Left ventricle myocardium inferior (tissue), 1 donor: ENCODE results near the gene PILRA. TPM values are rescaled to one million over a fixed set of nuclear protein-coding genes. Genes with fewer than 3 reads are reported as not detected.
"Not testable (repeated sequence)": the region's sequence is repeated elsewhere in the genome, so short reads cannot be mapped to it uniquely, and the experiment has no call there.

Source experiments
- DNase-seq: peaks from one replicate; pipeline ENCODE4 v3.0.0-alpha.2; 2020
- H3K27ac ChIP-seq: fragments of 200-600 bp; replicated peaks from 2 replicates; pipeline ENCODE4 v1.8.0; 2021
- H3K27me3 ChIP-seq: fragments of 200-600 bp; 2 replicates; pipeline ENCODE4 v1.8.0; 2021; ENCODE audit warnings: low read depth
- H3K36me3 ChIP-seq: fragments of 200-600 bp; 2 replicates; pipeline ENCODE4 v1.8.0; 2021
- H3K4me1 ChIP-seq: fragments of 200-600 bp; 2 replicates; pipeline ENCODE4 v1.8.0; 2021
- H3K4me3 ChIP-seq: fragments of 200-600 bp; 2 replicates; pipeline ENCODE4 v1.8.0; 2021; ENCODE audit warnings: mild to moderate bottlenecking, moderate library complexity
- H3K9me3 ChIP-seq: fragments of 200-600 bp; replicated peaks from 2 replicates; pipeline ENCODE4 v1.8.0; 2021
- CTCF ChIP-seq: fragments of 200-600 bp; IDR thresholded peaks from 2 replicates; pipeline ENCODE4 v1.8.0; 2021; ENCODE audit warnings: antibody characterized with exemption, mild to moderate bottlenecking, borderline replicate concordance
- intact Hi-C: fragments of 100-400 bp; cut with micrococcal nuclease; formaldehyde crosslinking; loops from one replicate; pipeline ENCODE4 v1.11.0; 2022
- total RNA-seq: library from RNA; stranded (reverse); fragmentation: NEBNext Ultra II Directional; extraction: Animal tissue kit (Norgen Biotek cat#: 25700); gene quantifications from one replicate; pipeline ENCODE4 v1.2.1, GENCODE V29; 2021
- donor health status: DM: no; HTN: yes; CAD: no; lungs with severe emphysema.

PILRA gene
- total RNA-seq, 1 donor from 2014 or later = 2.0 TPM

- no peak for DNase-seq
- Histone ChIP-seq H3K27me3 (no peaks in the 10 kb centered on the region), H3K4me1 (no peaks in the 10 kb centered on the region), H3K27ac (no peak overlapping the region), H3K36me3 (peaks cover 67% of the 10 kb centered on the region), H3K4me3 (no peak overlapping the region), H3K9me3 (no peaks in the 10 kb centered on the region)
- intact Hi-C loops = no loop called here
- TF ChIP-seq CTCF = no peak
Measured at GRCh38 chr7:100364480-100364879, 8.8 kb upstream of the PILRA start.

- H3K9me3 ChIP-seq, H3K4me1 ChIP-seq, DNase-seq, intact Hi-C loops, H3K4me3 ChIP-seq, H3K27ac ChIP-seq, H3K27me3 ChIP-seq: not testable (repeated sequence)
- peaks cover 53% of the 10 kb centered on the region for H3K36me3 ChIP-seq
Measured at GRCh38 chr7:100365998-100366367, 7.3 kb upstream of the PILRA start.

- DNase-seq = no peak
- intact Hi-C loops = no loop called here
- Histone ChIP-seq H3K4me1 (no peaks in the 10 kb centered on the region), H3K27me3 (no peaks in the 10 kb centered on the region), H3K36me3 (peaks cover 46% of the 10 kb centered on the region), H3K9me3 (no peaks in the 10 kb centered on the region), H3K4me3 (no peak overlapping the region), H3K27ac (no peak overlapping the region)
- no peak for TF ChIP-seq CTCF
Measured at GRCh38 chr7:100366411-100367250, 6.7 kb upstream of the PILRA start.

- Histone ChIP-seq H3K36me3 (peaks cover 40% of the 10 kb centered on the region), H3K9me3 (no peaks in the 10 kb centered on the region), H3K4me1 (peaks cover 6% of the 10 kb centered on the region), H3K27me3 (no peaks in the 10 kb centered on the region), H3K27ac (no peak overlapping the region), H3K4me3 (no peak overlapping the region)
- intact Hi-C loops = no loop called here
- no peak for TF ChIP-seq CTCF
- DNase-seq = no peak
Measured at GRCh38 chr7:100367251-100367620, 6.1 kb upstream of the PILRA start.

GRCh38 chr7:100367676-100368613, 5.3 kb upstream of the PILRA start:
- Histone ChIP-seq H3K4me3 (no peak overlapping the region), H3K36me3 (peaks cover 33% of the 10 kb centered on the region), H3K4me1 (peaks cover 8% of the 10 kb centered on the region), H3K27ac (peak overlapping the region; percentile 59), H3K9me3 (no peaks in the 10 kb centered on the region), H3K27me3 (no peaks in the 10 kb centered on the region)
- DNase-seq = no peak
- no peak for TF ChIP-seq CTCF
- intact Hi-C loops = no loop called here

- Histone ChIP-seq H3K4me1 (peaks cover 8% of the 10 kb centered on the region), H3K4me3 (no peak overlapping the region), H3K36me3 (peaks cover 22% of the 10 kb centered on the region), H3K9me3 (no peaks in the 10 kb centered on the region), H3K27me3 (no peaks in the 10 kb centered on the region), H3K27ac (peak overlapping the region; percentile 59)
- TF ChIP-seq CTCF = no peak
- intact Hi-C loops = no loop called here
- peak; percentile 61 for DNase-seq
Measured at GRCh38 chr7:100369105-100369504, 4.2 kb upstream of the PILRA start.
